UCSD-AML1 (cell line): Measurements from ENCODE around the gene RS1.

Experiments
- DNase-seq: peaks from one replicate; lab custom pipeline; 2025; ENCODE audit not compliant: unreplicated experiment; lab: John Stamatoyannopoulos, UW

Gene RS1

GRCh38 chrX:18672008-18672407, at the start of gene RS1:
Gene RS1, minus strand, starts transcription at chrX:18672108. Its CDS starts 40 bp downstream, at chrX:18672068.
- no peak for DNase-seq

GRCh38 chrX:18719852-18720251, 47.9 kb upstream of the RS1 start:
- no peak for DNase-seq

GRCh38 chrX:18714910-18715309, 43.0 kb upstream of the RS1 start:
- DNase-seq = no peak

- DNase-seq = no peak
Observed at GRCh38 chrX:18709833-18710232, 37.9 kb upstream of the RS1 start.

GRCh38 chrX:18707426-18708049, 35.6 kb upstream of the RS1 start, which contains the start of gene PPEF1:
Gene PPEF1, plus strand, starts transcription at chrX:18707645. Its CDS starts 136 bp downstream, at chrX:18707781.
- DNase-seq = no peak

GRCh38 chrX:18702362-18703195, 30.7 kb upstream of the RS1 start:
- DNase-seq = no peak

- no peak for DNase-seq
Observed at GRCh38 chrX:18701621-18702361, 29.9 kb upstream of the RS1 start.

- no peak for DNase-seq
Observed at GRCh38 chrX:18698737-18699650, 27.1 kb upstream of the RS1 start.

- no peak for DNase-seq
Observed at GRCh38 chrX:18696653-18697052, 24.7 kb upstream of the RS1 start.

GRCh38 chrX:18692541-18692940, 20.6 kb upstream of the RS1 start:
- DNase-seq = no peak

GRCh38 chrX:18691431-18691830, 19.5 kb upstream of the RS1 start:
- DNase-seq = no peak

- DNase-seq = no peak
Observed at GRCh38 chrX:18687856-18688495, 16.1 kb upstream of the RS1 start.

- DNase-seq = no peak
Observed at GRCh38 chrX:18682979-18683387, 11.1 kb upstream of the RS1 start.

- DNase-seq = no peak
Observed at GRCh38 chrX:18681996-18682395, 10.1 kb upstream of the RS1 start.

- DNase-seq = no peak
Observed at GRCh38 chrX:18677161-18677869, 5.4 kb upstream of the RS1 start.

- no peak for DNase-seq
Observed at GRCh38 chrX:18676470-18676869, 4.6 kb upstream of the RS1 start.

- no peak for DNase-seq
Observed at GRCh38 chrX:18676050-18676449, 4.1 kb upstream of the RS1 start.

- peak; percentile 75 for DNase-seq
Observed at GRCh38 chrX:18674788-18675735, 3.2 kb upstream of the RS1 start.

- DNase-seq = no peak
Observed at GRCh38 chrX:18674417-18674787, 2.5 kb upstream of the RS1 start.
